BE2C (cell line): Measurements from ENCODE around the gene ZNF227.

Experiments
- DNase-seq: peaks from one replicate; pipeline ENCODE4 v3.0.0-alpha.2; 2020
- H3K27me3 ChIP-seq: fragments of 250-450 bp; sonication (Bioruptor Pico); 2 replicates; pipeline ENCODE4 v1.5.1; 2020; ENCODE audit warnings: mild to moderate bottlenecking
- H3K36me3 ChIP-seq: fragments of 250-450 bp; sonication (Bioruptor Pico); 2 replicates; pipeline ENCODE4 v1.5.1; 2020; ENCODE audit warnings: mild to moderate bottlenecking
- H3K4me1 ChIP-seq: fragments of 250-450 bp; sonication (Bioruptor Pico); 2 replicates; pipeline ENCODE4 v1.5.1; 2020
- H3K4me3 ChIP-seq: 2 replicates; pipeline ENCODE4 v1.5.1; 2011; ENCODE audit warnings: low read depth, low read length
- H3K9me3 ChIP-seq: fragments of 250-450 bp; sonication (Bioruptor Pico); 2 replicates; pipeline ENCODE4 v1.5.1; 2020
- CTCF ChIP-seq: IDR thresholded peaks from 2 replicates; pipeline ENCODE4 v1.5.1; 2012; ENCODE audit warnings: mild to moderate bottlenecking, low read depth, low read length

ZNF227 gene

DNA sequence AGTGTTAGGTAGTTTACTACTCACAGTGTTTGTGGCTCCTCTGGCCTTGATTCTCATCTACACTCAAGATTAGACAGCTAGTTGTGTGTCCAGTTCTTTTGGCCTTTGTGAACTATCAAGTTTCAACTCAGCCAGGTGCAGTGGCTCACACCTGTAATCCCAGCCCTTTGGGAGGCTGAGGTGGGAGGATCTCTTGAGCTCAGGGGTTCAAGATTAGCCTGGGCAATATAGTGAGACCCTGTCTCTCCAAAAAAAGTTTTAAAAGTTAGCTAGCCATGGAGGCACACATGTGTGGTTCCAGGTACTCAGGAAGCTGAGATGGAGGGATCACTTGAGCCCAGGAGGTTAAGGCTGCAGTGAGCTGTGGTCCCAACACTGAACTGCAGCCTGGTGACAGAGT is 31.4 kb upstream of the ZNF227 start:
- Histone ChIP-seq H3K36me3 (peaks cover 12% of the 10 kb centered on the region), H3K4me1 (no peaks in the 10 kb centered on the region), H3K4me3 (no peak overlapping the region), H3K27me3 (no peaks in the 10 kb centered on the region), H3K9me3 (no peaks in the 10 kb centered on the region; the same call in 1 of the 2 replicates)
- no peak for TF ChIP-seq CTCF
- no peak for DNase-seq

DNA sequence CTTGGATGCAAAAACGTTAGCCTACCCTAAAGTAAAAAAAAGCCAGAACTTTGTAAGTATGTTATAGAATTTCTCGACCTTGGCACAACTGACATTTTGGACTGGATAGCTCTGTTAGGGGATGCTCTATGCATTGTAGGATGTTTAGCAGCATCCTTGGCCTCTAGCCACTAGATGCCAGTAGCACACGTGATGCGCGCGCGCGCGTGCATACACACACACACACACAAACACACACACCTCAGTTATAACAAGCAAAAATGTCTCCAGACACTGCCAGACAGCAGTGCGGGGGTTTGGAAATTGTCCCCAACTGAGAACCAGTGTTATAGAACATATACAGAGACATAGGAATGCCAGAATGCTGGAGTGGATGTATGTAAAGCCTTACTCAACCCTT is 30.2 kb upstream of the ZNF227 start:
- DNase-seq = no peak
- Histone ChIP-seq H3K4me3 (no peak overlapping the region), H3K4me1 (no peaks in the 10 kb centered on the region), H3K36me3 (no peaks in the 10 kb centered on the region; the same call in 1 of the 2 replicates), H3K9me3 (no peaks in the 10 kb centered on the region), H3K27me3 (no peaks in the 10 kb centered on the region)
- TF ChIP-seq CTCF = no peak

GRCh38 chr19:44190020-44190419 is 22.3 kb upstream of the ZNF227 start:
- no peak overlapping the region for H3K4me3 ChIP-seq
- H3K36me3 ChIP-seq = no peaks in the 10 kb centered on the region
- H3K9me3 ChIP-seq = no peaks in the 10 kb centered on the region
- TF ChIP-seq CTCF = no peak
- peaks cover 9% of the 10 kb centered on the region for H3K27me3 ChIP-seq
- no peak for DNase-seq
- H3K4me1 ChIP-seq = no peaks in the 10 kb centered on the region

GRCh38 chr19:44192127-44192526 is 20.2 kb upstream of the ZNF227 start:
- no peaks in the 10 kb centered on the region for H3K9me3 ChIP-seq
- DNase-seq = no peak
- no peak for TF ChIP-seq CTCF

GRCh38 chr19:44196772-44197171 is 15.6 kb upstream of the ZNF227 start:
- no peak for DNase-seq
- Histone ChIP-seq H3K4me3 (no peak overlapping the region), H3K36me3 (no peaks in the 10 kb centered on the region), H3K4me1 (no peaks in the 10 kb centered on the region), H3K27me3 (peaks cover 9% of the 10 kb centered on the region), H3K9me3 (no peaks in the 10 kb centered on the region)
- TF ChIP-seq CTCF = no peak

More at GRCh38 chr19:44192127-44192526, 20.2 kb upstream of the ZNF227 start:
- no peaks in the 10 kb centered on the region for H3K4me1 ChIP-seq
- H3K4me3 ChIP-seq = no peak overlapping the region
- H3K27me3 ChIP-seq = peaks cover 9% of the 10 kb centered on the region
- no peaks in the 10 kb centered on the region for H3K36me3 ChIP-seq

- H3K27me3 ChIP-seq = no peaks in the 10 kb centered on the region
- no peaks in the 10 kb centered on the region for H3K36me3 ChIP-seq
- no peaks in the 10 kb centered on the region for H3K4me1 ChIP-seq
- no peaks in the 10 kb centered on the region for H3K9me3 ChIP-seq
- H3K4me3 ChIP-seq = no peak overlapping the region
- TF ChIP-seq CTCF = no peak
- DNase-seq = no peak
Observed at GRCh38 chr19:44202470-44202869, 9.9 kb upstream of the ZNF227 start.
